Measurements from ENCODE around the gene RGS12. TPM values are rescaled to one million over a fixed set of nuclear protein-coding genes. Genes with fewer than 3 reads are reported as not detected.

Gene RGS12
- total and polyA plus RNA-seq, 2 of the 8 experiments (the other 6 are each of a cell fraction or from before 2014, with no cell fraction given): 6.0 to 16.4 TPM

- H3K23me2 ChIP-seq (ENCODE audit: low read depth, low read length): no peaks in the 10 kb centered on the region
- H3K23ac ChIP-seq (ENCODE audit: insufficient read length): no peak overlapping the region
- no peaks in the 10 kb centered on the region for H3K79me2 ChIP-seq (ENCODE audit: control insufficient read depth in 1 of 2, insufficient read depth in 2 of 2, low read length in 2 of 2)
- H4K20me1 ChIP-seq (replicated peaks in 1 of 2; ENCODE audit: control insufficient read depth in 1 of 2, insufficient read depth in 2 of 2, low read length in 2 of 2): peaks cover 4 to 12% of the 10 kb centered on the region in 2 experiments
- H2AK5ac ChIP-seq (ENCODE audit: low read depth, low read length): no peak overlapping the region
- H3K36me3 ChIP-seq (ENCODE audit: control insufficient read depth in 2 of 4, insufficient read depth in 4 of 4, low read length in 3 of 4): no peaks in the 10 kb centered on the region
- H3K4ac ChIP-seq (replicated peaks; ENCODE audit: insufficient read length, low read depth, low read length): no peak overlapping the region
- H3K9ac ChIP-seq (replicated peaks in 1 of 4; ENCODE audit: extremely low read depth in 1 of 4, low read depth in 3 of 4, low read length in 3 of 4): no peak overlapping the region
- no peaks in the 10 kb centered on the region; the same call in 1 of the 2 replicates for H3K79me1 ChIP-seq (ENCODE audit: low read depth, low read length)
- H3K14ac ChIP-seq (ENCODE audit: insufficient read length): no peak overlapping the region
- no peak overlapping the region for H4K91ac ChIP-seq (replicated peaks; ENCODE audit: insufficient read length, low read length)
- H4K5ac ChIP-seq (ENCODE audit: insufficient read length, low read depth, low read length): no peak overlapping the region
- WGBS, 2 experiments (ENCODE audit: extremely low coverage in 1 of 2, insufficient coverage in 1 of 2, insufficient read length in 1 of 2, insufficient replicate concordance in 2 of 2, low coverage in 1 of 2, low lambda C conversion rate in 2 of 2, missing lambda C conversion rate in 1 of 2): 88% methylated on average over 14 of the region's 14 CpGs; no CpG with 5 or more reads in 1 of the 2 experiments
- CTCF ChIA-PET (ENCODE audit: partially characterized antibody): interaction anchor here (0.9 to 12.2 kb wide), 5 partner anchors 16 to 144 kb away, joined by 3 to 124 read pairs (median 4); no protein-coding TSS in a partner anchor
- no peak overlapping the region for H2BK12ac ChIP-seq (ENCODE audit: low read depth, low read length)
- no peak overlapping the region for H4K8ac ChIP-seq (ENCODE audit: extremely low read depth, insufficient read depth, low read length)
- H2BK20ac ChIP-seq (ENCODE audit: low read length): no peak overlapping the region
- POLR2A ChIA-PET (ENCODE audit: partially characterized antibody): interaction anchor here (0.6 kb wide), 1 partner anchor 99 kb away, joined by 3 read pairs; no protein-coding TSS in a partner anchor
- H3K9me3 ChIP-seq (ENCODE audit: insufficient read depth in 2 of 2, low read depth in 1 of 2, low read length in 1 of 2): no peaks in the 10 kb centered on the region
- no peak overlapping the region for H3K27ac ChIP-seq (ENCODE audit: low read depth, low read length)
- peaks cover 0 to 2% (median 0%) of the 10 kb centered on the region in 4 experiments; a peak in 3 of 7 replicates for H3K4me1 ChIP-seq (replicated peaks in 1 of 4; ENCODE audit: control insufficient read depth in 3 of 4, insufficient read depth in 4 of 4, low read length in 3 of 4)
- no peak overlapping the region for H3K56ac ChIP-seq (replicated peaks; ENCODE audit: insufficient read length, low read depth, low read length)
- FAIRE-seq (no peak), DNase-seq (ENCODE audit: low read depth in 1 of 2, low spot score in 2 of 2) (no peak)
- no peaks in the 10 kb centered on the region for H3K27me3 ChIP-seq (replicated peaks in 1 of 4; ENCODE audit: control insufficient read depth in 3 of 4, extremely low read depth in 1 of 4, insufficient read depth in 3 of 4, low read length in 3 of 4)
- no peak overlapping the region for H2BK15ac ChIP-seq (ENCODE audit: low read length)
- no peak overlapping the region for H2BK120ac ChIP-seq (replicated peaks; ENCODE audit: low read depth, low read length)
- H2AFZ ChIP-seq (ENCODE audit: low read length): no peak overlapping the region
- no peak overlapping the region for H3K4me3 ChIP-seq (ENCODE audit: extremely low read depth in 1 of 4, insufficient read depth in 2 of 4, low read depth in 3 of 4, low read length in 4 of 4)
- no peak overlapping the region for H3K4me2 ChIP-seq (ENCODE audit: insufficient read depth in 1 of 2, low read depth in 2 of 2, low read length in 2 of 2)
- H3K18ac ChIP-seq (ENCODE audit: extremely low read depth, low read length): no peak overlapping the region
- H2BK5ac ChIP-seq (ENCODE audit: low read depth, low read length): no peak overlapping the region
- TF ChIP-seq CHD1 (IDR thresholded peaks at IDR 0.05; ENCODE audit: low read depth, low read length) (no peak), NANOG (IDR thresholded peaks at IDR 0.05; ENCODE audit: insufficient read depth, low read depth, low read length, poor library complexity, severe bottlenecking) (no peak), ZNF274 (IDR thresholded peaks at IDR 0.05; ENCODE audit: borderline replicate concordance, extremely low read depth, low read length) (no peak), GABPA (IDR thresholded peaks at IDR 0.05; ENCODE audit: borderline replicate concordance, insufficient read depth, low read length) (no peak), GTF2F1 (IDR thresholded peaks at IDR 0.05; ENCODE audit: borderline replicate concordance, low read depth, low read length) (no peak), EGR1 (IDR thresholded peaks at IDR 0.05; ENCODE audit: borderline replicate concordance, low read depth, low read length) (no peak), USF2 (IDR thresholded peaks at IDR 0.05; ENCODE audit: low read length) (no peak), KDM4A (IDR thresholded peaks at IDR 0.05; ENCODE audit: low read depth, low read length, severe bottlenecking) (no peak)
- TF ChIP-seq, protein P1, sequence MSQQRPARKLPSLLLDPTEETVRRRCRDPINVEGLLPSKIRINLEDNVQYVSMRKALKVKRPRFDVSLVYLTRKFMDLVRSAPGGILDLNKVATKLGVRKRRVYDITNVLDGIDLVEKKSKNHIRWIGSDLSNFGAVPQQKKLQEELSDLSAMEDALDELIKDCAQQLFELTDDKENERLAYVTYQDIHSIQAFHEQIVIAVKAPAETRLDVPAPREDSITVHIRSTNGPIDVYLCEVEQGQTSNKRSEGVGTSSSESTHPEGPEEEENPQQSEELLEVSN (IDR thresholded peaks at IDR 0.05): no peak
Observed at GRCh38 chr4:3336382-3337356, 43.8 kb downstream of the RGS12 start.

Measured in H1 (cell line).